SIG-M5 treated with dmso at 0.1 percent for 504 hours (cell line): ENCODE results near the gene SMPD3.

Source experiments
- DNase-seq: peaks from one replicate; lab custom pipeline; 2025; ENCODE audit not compliant: unreplicated experiment; lab: John Stamatoyannopoulos, UW

The SMPD3 gene

DNA sequence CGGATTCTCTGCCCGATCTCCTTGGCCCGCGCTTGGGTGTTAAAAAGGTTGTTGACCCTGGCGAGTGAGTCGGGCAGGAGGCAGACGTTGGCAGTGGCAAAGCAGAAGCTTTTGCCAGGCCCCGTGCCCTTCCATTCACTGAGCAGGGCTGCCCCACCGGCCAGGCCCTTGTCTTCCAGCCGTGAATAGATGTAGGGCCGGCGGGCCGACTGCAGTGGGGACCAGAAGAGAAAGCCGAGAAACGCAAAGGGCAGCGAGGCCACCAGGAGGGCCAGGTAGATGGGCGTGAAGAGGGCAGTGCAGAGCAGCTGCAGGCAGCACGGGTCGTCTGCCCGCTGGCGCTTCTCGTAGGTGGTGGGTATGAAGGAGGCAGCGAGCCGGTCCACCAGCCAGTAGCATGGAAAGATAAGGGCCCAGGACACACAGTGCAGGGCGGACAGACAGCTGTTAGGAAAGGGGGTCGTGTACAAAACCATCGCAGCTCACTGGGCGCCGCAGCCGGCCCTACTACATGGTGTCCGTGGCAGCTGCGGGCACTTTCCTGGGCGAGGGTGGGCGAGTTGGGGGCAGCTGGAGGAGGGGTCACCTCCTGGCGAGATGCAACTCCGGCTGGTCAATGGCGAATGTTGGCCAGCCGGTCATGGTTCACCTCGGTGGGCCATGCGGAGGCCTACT is 76.5 kb downstream of the SMPD3 start:
- DNase-seq, result no peak

GRCh38 chr16:68371276-68371651 is 77.0 kb downstream of the SMPD3 start:
- DNase-seq, result no peak

GRCh38 chr16:68370581-68371275 is 77.6 kb downstream of the SMPD3 start:
- DNase-seq, result no peak

DNA sequence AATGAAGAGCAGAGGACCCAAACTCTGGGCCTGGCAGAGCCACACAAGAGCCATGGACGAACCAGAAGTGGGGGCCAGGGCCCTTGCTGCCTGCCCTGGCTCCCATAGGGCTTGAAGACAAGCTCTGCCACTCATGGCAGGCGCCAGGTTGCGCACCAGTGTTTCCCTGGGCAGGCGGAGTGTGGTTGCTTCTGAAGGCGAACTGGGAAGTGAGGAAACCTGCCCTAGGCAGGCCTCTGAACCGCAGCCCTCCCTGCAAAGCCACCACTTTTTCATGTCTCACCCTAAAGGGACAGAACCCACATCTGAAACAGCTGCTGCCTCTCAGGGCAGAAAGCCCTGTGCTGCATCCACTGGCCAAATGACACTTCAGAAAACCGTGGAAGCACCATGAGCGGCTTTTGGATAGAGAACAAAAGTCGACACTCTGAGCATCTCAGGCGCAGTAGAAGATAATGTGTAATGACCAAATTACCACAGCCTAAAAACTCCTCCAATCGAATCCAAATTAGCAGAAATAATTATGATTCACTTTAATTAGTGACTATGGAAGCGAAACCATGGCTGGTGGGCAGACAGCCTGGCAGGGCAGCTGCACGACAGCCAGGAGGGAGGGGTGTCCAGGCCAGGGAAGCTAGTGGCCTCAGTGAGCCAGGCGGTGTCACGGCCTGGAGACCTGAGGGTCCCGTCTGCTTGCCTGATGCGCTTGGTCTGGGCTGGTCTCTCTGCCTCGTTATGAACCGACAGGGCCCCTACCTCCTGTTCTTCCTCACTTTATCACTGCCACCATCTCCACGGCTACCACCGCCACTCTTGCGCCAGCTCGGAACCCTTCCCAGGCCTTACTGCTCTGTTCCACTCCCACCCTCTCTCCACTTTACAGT is 78.4 kb downstream of the SMPD3 start:
- peak; percentile 82 for DNase-seq

GRCh38 chr16:68369168-68369567 is 79.1 kb downstream of the SMPD3 start:
- DNase-seq, result no peak

- no peak for DNase-seq
These were observed 79.9 kb downstream of the SMPD3 start for GRCh38 chr16:68368301-68368888.

- DNase-seq, result no peak
These were observed 80.4 kb downstream of the SMPD3 start for GRCh38 chr16:68367891-68368290.

- DNase-seq, result no peak
These were observed 80.9 kb downstream of the SMPD3 start for GRCh38 chr16:68367440-68367839.

DNA sequence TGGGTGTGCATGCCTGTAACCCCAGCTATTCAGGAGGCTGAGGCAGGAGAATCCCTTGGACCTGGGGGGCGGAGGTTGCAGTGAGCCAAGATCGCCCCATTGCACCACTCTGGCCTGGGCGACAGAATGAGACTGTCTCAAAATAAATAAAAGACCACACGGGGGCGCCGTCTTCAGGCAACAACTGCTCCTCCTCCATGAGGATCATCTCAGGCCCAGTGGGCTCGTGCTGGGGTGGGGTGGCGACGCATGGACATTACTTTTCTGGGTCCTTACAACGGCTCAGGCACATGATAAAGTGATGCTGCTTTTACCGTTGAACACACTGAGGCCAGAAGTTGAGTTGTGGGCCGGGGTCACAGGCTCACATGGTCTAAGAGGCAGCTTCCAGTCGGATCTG is 81.3 kb downstream of the SMPD3 start:
- DNase-seq, result peak; percentile 39

DNA sequence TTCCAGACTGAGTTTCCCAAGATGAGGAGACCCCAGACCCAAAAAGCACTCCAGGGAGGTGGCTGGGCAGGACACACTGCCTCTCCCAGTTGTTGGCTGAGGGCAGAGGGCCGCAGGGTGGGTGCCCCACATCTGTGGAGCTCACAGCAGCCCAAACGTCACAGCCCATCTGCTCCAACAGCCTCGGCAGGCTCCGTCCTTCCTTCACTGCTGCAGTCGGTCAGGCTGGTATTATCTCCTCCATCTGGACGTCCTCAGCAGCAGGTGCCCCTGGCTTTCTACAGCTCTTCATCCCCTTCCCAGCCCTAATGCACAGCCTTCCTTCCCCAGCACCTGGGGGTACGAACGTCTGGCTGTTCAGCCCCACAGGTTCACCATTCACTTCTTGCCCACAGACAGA is 82.2 kb downstream of the SMPD3 start:
- no peak for DNase-seq

DNA sequence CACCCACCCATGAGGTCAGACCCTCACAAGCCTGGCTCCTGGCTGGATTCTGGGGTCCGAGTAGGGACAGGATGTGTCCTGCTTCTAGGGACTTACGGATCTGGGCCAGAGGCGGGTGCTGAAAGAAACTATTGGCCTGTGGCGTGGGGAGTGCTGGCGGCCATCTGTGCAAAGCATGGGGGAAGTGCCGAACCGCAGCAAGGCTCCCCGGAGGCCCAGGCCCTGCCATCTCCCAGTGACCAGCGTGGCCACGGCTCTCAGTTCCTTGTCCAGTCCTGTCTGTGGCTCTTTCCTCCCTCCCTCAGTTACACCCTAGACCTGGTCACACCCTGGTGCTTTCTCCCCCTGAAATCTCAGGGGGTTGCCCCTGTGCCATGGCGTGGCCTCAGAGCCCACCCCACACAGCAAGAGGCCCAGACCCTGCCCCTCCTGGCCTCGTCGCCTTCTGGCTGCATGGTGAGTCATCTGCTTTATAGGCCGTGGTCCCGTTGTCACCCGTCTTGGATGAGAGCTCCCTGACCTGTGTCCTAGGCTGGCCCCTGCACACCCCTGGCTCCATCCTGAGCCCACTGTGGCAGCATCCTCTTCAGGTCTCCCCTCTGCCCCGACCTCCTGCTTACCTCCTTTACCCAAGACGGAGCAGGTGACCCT is 83.0 kb downstream of the SMPD3 start:
- DNase-seq, result no peak

DNA sequence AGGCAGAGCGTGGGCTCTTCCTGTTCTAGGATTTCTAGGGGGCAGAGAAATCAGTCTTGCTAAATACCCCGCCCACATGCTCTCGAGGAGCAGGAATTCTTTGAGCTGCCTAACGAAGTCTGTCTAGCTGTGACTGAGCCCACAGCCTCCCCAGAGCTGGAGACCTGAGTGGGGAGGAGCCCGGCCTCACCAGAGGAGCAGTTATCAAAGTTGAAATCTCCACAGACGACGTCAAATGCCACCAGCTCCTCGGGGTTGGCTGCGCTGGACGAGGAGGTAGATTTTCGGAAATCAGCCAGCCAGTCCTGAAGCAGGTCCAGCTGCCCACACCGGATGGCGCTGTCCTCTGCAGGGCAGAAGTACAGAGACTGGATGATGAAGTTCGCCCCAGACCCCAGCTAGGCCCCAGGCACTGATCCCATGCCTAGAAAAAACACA is 83.7 kb downstream of the SMPD3 start:
- DNase-seq, result no peak

DNA sequence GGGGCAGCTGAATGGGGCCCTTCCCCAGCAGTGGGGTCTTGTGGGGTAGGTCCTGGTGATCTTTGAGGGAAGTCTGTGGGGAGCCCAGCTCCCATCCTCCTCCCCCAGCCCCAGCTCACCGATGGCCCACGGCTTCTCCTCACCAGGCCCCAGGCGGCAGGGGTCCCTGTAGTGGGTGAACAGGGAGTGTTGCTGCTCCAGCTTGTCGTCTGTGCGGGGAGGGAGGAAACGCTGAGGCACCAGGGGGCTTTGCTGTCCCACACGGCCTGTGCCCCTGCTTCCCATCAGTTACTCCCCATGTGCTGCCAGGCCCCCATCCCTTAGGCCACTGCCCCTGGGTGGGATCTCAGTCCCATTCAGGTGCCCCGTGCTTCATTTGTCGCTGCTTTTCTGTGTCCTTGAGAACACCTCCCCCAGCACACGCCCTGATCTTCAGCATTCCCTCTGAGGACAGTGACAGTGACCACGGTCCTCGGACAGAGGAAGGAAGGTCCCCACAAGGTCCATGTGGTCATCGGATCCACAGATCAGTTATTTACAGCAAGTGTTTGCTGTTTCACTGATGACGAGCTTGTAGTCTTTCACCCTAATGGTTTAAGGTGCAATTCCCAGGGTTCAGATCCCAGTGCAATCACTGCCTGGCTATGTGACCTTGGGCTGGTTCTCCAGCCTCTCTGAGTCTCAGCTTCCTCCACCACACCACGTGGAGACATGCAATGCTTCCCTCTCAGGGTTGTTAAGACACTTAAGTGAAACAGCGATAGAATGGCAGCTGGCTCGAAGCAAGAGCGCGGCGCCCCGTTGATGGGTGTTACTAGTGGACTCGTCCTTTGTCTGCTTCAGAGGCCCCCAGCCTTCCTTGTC is 84.4 kb downstream of the SMPD3 start:
- no peak for DNase-seq

DNA sequence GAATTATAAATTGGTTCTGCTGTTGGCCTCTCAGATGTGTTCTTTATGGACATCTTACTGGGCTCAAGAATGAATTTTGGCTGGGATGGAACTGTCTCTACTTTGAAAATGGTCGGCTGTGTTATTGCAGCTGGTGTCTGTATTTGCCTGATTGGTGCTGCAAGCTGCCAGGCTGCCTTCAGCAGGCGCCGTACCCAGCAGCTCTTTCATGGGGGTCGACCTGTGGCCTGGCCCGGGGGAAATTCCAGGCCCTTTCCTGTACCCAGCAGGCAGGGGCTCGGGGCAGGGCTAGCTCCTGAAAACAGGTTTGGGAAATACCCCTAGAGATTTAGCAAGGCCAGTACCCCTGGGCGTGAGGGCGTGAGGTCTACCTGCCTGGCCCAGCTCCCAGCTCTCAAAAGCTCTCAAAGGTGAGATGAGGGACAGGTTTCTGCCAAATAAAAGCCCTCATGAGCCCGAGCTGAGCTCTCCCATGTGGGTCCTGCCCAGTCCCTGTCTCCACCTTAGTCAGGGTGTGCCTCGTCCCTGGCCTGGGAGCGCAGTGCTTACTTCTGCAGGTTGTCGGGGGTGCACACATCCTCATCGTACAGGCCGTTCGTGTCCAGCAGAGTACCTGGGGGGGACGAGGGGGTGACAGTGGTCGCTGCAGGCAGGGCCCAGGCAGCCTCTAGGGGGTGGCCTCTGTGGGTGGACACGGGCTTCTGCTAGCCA is 85.2 kb downstream of the SMPD3 start:
- no peak for DNase-seq

- no peak for DNase-seq
These were observed 85.9 kb downstream of the SMPD3 start for GRCh38 chr16:68362262-68362913.

- no peak for DNase-seq
These were observed 86.8 kb downstream of the SMPD3 start for GRCh38 chr16:68361485-68361884.

GRCh38 chr16:68360956-68361355 is 87.4 kb downstream of the SMPD3 start:
- no peak for DNase-seq

DNA sequence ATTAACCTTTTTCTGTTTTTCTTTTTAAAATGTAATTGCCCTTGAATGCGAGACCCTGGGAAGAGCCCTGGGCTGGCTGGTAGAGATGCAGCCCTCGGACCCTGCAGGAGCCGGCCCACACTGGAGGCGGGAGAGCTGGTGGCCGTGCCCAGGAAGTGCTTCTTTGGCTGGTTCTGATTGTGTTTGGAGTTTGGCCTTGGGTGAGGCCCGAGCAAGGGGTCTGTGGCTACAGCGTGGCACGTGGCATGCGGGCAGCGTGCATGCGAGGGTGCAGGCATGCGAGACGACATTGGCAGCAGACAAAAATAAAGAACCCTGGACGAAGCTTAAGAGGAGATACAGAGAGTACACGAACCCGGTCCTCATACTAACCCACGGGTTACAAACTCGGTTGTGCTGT is 87.8 kb downstream of the SMPD3 start:
- no peak for DNase-seq
